GM19397 (cell line): ENCODE results near the gene ACTN2.
A peak's percentile ranks its signal among the peaks of the same experiment; 100 is the strongest.

ENCODE experiments used
- ATAC-seq: cut with Tn5 transposase; IDR thresholded peaks from one replicate; pipeline ENCODE4 v1.9.1; 2021; ENCODE audit warnings: mild to moderate bottlenecking, moderate library complexity; ENCODE audit not compliant: unreplicated experiment

The ACTN2 gene

GRCh38 chr1:236765831-236766230 lies 79.5 kb downstream of the ACTN2 start:
- ATAC-seq = no peak

GRCh38 chr1:236766506-236766905 lies 80.2 kb downstream of the ACTN2 start:
- no peak for ATAC-seq

- no peak for ATAC-seq
These were observed 81.0 kb downstream of the ACTN2 start for GRCh38 chr1:236767276-236767675.

GRCh38 chr1:236768601-236769000 lies 82.3 kb downstream of the ACTN2 start:
- ATAC-seq = no peak

- ATAC-seq = no peak
These were observed 87.6 kb downstream of the ACTN2 start for GRCh38 chr1:236773919-236774318.

- ATAC-seq = no peak
These were observed 88.6 kb downstream of the ACTN2 start for GRCh38 chr1:236774926-236775325.

GRCh38 chr1:236779312-236779711 lies 93.0 kb downstream of the ACTN2 start:
- no peak for ATAC-seq

GRCh38 chr1:236785477-236785876 lies 99.2 kb downstream of the ACTN2 start:
- ATAC-seq = no peak

GRCh38 chr1:236786453-236786852 lies 100.2 kb downstream of the ACTN2 start:
- no peak for ATAC-seq

GRCh38 chr1:236794585-236795034 lies 108.3 kb downstream of the ACTN2 start:
- ATAC-seq = no peak

- ATAC-seq = peak; percentile 99
These were observed 108.9 kb downstream of the ACTN2 start, which contains the start of gene MTR for GRCh38 chr1:236795035-236795756. MTR (plus strand) TSS chr1:236795292; CDS start chr1:236795704, 412 bp downstream.

- ATAC-seq = peak; percentile 28
These were observed 109.7 kb downstream of the ACTN2 start for GRCh38 chr1:236795757-236796667.

- no peak for ATAC-seq
These were observed 112.7 kb downstream of the ACTN2 start for GRCh38 chr1:236799001-236799400.

GRCh38 chr1:236800002-236800620 lies 113.8 kb downstream of the ACTN2 start:
- no peak for ATAC-seq

- no peak for ATAC-seq
These were observed 114.3 kb downstream of the ACTN2 start for GRCh38 chr1:236800623-236801022.

- ATAC-seq = no peak
These were observed 116.0 kb downstream of the ACTN2 start for GRCh38 chr1:236802264-236802663.

- no peak for ATAC-seq
These were observed 120.3 kb downstream of the ACTN2 start for GRCh38 chr1:236806634-236807033.

- ATAC-seq = no peak
These were observed 121.7 kb downstream of the ACTN2 start for GRCh38 chr1:236808005-236808404.

- no peak for ATAC-seq
These were observed 122.3 kb downstream of the ACTN2 start for GRCh38 chr1:236808564-236809130.

GRCh38 chr1:236809148-236809547 lies 122.8 kb downstream of the ACTN2 start:
- ATAC-seq = no peak

- no peak for ATAC-seq
These were observed 123.7 kb downstream of the ACTN2 start for GRCh38 chr1:236810018-236810417.
